Glomerular visceral epithelial cell (primary cell): ENCODE results near the gene EFCAB8.
A peak's percentile ranks its signal among the peaks of the same experiment; 100 is the strongest.
"Not testable (repeated sequence)": the region's sequence is repeated elsewhere in the genome, so short reads cannot be mapped to it uniquely, and the experiment has no call there.

Experiments
- DNase-seq: peaks from one replicate; pipeline ENCODE4 v3.0.0-alpha.2; 2016; ENCODE audit errors: extremely low spot score

EFCAB8 gene

GRCh38 chr20:32911355-32911754, 52.6 kb downstream of the EFCAB8 start:
- no peak for DNase-seq

GRCh38 chr20:32912688-32913087, 54.0 kb downstream of the EFCAB8 start:
- DNase-seq: no peak

GRCh38 chr20:32914031-32914430, 55.3 kb downstream of the EFCAB8 start:
- DNase-seq: no peak

DNA sequence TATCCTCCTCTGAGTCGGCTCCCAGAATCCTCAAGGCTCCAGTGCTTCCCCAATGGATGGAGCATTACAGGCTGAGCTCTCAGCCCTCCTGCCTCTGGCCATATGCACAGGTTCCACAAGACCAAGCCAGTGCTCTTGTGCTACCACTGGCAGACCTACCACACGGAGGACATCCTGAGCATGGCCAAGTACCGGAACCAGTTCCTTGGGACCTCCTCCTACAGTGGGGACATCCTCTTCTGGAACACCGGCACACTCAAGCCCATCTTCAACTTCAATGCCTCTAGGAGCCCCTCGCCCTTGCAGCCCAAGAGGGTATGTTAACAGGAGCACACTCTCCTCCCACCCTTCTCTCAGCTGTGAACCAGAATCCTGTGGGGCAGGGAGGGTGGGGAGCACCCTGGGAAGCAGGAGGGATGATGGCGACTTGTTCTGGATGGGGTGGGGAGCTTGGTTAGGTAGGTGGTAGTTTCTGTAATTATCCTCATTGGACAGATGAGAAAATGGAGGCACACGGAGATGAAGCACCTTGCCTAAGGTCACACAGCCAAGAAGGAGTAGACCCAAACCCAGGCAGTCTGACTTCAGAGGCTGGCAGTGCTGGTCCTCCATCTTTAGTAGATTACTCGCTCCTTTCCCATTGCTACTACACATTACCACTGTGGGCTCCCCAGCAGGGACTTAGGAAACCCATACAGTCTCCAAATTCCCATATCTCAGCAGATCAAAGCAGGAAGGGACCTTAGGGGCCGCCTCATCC, 58.6 kb downstream of the EFCAB8 start:
- DNase-seq: no peak

DNA sequence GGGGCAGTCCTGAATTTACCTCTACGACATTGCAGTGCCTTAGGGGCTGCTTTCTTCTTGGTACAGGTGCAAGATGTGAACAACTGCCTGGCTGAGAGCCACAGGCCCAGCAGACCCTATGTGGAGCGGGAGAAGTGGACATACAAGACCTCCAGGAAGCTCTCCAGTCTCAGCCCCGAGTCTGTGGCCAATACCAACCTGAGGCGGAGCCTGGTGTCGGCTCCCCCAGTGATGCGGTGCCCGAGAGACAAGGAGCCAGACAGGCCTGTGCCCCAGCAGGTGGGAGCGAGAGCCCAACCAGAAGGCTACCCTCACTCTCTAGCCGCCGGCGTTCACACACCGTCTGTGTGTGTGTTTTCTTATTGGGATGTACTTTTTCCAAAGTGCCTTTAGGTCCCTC, 59.6 kb downstream of the EFCAB8 start:
- DNase-seq: no peak

GRCh38 chr20:32918751-32919150, 60.0 kb downstream of the EFCAB8 start:
- DNase-seq: no peak

DNA sequence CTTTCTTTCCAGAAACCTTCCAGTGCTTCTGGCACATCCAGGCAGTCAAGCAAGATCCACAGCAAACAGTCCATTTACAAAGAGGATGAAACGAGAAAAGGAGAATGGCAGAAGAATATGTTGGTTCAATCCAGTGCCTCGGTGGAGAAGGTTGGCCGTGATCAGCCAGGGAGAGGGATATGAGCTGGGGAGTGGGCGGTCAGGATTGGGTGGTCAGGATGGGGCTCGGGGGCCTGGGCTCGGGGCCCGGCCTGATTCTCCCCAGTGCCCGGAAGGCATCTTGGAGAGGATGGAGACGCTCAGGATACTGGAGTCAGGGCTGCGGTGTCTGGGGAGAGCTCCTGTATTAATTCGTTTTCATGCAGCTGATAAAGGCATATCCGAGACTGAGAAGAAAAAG, 61.3 kb downstream of the EFCAB8 start:
- no peak for DNase-seq

- DNase-seq: no peak
Observed at GRCh38 chr20:32920530-32921298, 62.0 kb downstream of the EFCAB8 start.

GRCh38 chr20:32922466-32922865, 63.7 kb downstream of the EFCAB8 start:
- DNase-seq: no peak

DNA sequence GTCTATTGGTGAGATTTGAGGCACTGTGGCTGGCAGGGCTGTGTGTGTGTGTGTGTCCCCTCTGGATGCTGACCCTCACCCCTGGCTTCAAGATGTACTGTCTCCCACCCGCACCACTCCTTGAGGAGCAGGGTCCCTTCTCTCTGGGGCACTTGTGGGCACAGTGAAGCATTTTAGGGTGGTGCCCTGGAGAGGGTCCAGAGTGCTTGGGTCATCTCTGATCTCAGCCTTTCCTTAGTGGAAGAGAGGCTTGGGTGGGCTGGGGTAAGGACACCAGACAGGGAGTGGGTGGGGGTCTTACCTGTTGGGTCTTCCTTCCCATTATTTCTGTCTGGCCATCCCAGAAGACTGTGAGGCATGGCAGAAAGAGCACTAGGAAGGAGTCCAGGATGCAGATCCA, 66.1 kb downstream of the EFCAB8 start:
- DNase-seq: no peak

DNA sequence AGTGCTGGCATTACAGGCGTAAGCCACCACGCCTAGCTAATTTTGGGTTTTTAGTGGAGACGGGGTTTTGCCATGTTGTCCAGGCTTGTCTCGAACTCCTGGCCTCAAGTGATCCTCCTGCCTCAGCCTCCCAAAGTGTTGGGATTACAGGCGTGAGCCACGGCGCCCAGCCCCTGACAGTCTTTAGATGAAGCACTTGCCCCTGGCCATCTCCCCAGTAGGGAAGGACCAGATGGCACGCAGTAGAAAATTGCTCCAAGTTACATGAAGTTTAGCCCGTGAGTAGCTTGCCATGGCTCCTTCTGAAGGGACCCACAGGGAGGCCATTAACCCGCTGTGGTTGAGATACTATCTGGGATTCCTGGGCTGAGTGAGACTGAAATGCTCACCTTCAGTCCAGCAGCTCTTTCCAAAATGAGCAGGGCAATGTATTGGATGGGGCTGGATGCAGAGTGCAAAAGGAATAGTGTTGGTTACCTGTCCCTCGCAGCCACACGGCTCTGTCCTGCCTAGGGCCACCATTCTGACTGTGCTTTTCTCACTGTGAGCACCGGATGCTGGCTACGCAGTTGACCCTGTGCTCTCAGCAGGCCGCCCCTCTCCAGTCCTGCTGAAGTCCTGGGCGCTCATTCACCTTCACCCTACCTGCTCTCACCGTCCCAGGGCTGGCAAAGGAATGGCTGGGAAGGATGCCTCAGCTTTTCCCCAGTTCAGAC, 66.9 kb downstream of the EFCAB8 start:
- DNase-seq: no peak

- DNase-seq: no peak
Observed at GRCh38 chr20:32929162-32929561, 70.4 kb downstream of the EFCAB8 start.

DNA sequence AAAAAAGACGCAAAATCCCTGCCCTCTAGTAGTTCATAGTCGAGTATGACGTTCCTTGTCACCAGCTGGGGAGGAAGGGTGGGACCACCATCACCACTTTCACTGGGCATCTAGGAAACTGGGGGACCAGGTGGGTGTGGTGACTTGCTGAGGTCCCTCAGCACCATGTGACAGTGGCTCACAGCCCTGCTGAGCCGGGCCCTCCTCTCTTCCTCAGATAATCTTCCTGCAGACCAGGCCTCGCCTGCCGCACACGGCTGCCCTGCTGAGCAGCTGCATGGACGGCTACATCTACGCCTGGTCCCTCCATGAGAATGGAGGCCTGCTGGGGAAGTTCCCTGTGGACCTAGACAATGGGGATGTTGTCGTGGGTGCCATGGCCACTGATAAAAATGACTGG, 71.5 kb downstream of the EFCAB8 start:
- DNase-seq: no peak

DNA sequence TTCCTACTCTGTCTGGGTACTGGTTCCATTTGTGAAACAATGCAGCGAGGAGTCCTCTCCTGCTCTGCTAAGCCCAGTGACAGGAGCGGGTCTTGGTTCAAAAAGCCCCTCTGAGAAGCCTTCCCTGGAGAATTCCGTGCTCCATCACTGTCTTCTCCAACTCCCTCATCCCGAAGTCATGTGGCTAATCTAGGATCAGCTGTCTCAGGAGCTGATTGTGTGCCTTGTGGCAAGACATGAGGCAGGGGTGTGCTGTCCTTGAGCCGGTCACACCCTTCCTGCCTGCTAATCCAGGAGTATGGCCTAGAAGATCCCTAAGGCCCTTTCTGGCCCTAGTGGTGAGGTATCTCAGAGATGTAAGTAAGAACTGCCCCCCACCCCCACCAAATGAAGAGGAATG, 72.0 kb downstream of the EFCAB8 start:
- DNase-seq: no peak

- DNase-seq: no peak
Observed at GRCh38 chr20:32934580-32934979, 75.9 kb downstream of the EFCAB8 start.

DNA sequence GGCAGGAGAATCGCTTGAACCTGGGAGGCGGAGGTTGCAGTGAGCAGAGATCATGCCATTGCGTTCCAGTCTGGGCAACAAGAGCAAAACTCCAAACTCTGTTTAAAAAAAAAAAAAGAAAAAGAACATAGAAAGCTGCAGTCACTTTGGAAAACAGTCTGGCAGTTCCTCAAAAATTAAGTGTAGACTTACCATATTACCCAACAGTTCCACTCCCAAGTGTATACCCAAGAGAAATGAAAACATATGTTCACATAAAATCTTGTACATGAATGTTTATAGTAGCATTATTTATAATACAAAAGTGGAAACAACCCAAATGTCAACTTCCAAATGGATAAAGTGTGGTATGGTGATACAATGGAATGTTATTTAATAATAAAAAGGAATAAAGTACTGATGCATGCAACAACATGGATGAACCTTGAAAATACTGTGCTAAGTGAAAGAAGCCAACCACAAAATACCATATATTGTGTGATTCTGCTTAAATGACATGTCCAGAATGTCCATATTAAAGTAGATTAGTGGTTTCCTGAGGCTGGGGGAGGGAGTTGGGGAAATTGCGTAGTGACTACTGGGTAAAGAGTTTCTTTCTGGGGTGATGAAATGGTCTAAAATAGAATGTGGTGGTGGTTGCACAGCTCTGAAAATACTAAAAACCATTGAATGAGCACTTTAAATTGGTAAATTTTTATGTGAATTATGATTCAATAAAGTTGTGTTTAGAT, 82.6 kb downstream of the EFCAB8 start:
- DNase-seq: no peak

GRCh38 chr20:32943490-32944052, 84.8 kb downstream of the EFCAB8 start:
- DNase-seq: no peak

DNA sequence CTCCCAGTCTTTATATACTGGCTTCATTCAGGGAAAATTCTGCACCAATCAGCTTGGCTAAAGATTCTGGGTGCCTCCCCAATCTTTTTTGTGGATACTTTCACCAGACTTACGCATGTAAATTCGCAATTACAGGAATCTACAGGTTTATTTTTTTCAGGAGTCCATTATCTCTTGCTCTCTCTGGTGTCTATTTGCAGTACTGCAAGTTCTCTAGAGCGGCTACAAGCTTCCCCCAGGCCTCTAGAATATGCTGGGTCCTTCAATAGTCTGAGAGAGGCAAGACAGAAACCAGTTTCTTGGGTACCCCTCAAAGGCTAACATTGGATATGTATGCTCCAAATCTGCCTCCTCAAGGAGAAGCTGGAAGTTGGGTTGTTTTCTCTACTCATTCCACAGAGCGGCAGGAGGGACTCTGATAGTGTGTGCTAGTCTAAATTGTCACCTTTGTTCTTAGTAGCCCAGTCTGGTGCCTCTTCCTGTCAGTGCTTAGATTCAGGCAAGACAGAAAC, 87.0 kb downstream of the EFCAB8 start:
- DNase-seq: peak; percentile 10

DNA sequence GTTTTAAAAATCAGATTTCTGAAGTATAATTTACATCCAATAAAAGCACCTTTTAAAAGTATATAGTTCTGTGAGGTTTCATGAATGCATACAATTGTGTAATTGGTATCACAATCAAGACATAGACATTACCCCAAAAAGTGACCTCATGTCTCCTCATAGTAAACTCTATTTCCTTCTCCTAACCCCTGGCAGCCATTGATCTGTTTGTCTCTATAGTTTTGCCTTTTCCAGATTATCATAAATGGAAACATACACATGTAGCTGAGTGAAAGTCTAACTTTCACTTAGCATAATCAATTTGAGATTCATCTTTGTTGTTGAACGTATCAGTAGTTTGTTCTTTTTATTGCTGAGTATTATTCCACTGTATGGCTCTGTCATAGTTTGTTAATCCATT, 87.9 kb downstream of the EFCAB8 start:
- DNase-seq: no peak

GRCh38 chr20:32950539-32950938, 91.8 kb downstream of the EFCAB8 start:
- DNase-seq: not testable (repeated sequence)

DNA sequence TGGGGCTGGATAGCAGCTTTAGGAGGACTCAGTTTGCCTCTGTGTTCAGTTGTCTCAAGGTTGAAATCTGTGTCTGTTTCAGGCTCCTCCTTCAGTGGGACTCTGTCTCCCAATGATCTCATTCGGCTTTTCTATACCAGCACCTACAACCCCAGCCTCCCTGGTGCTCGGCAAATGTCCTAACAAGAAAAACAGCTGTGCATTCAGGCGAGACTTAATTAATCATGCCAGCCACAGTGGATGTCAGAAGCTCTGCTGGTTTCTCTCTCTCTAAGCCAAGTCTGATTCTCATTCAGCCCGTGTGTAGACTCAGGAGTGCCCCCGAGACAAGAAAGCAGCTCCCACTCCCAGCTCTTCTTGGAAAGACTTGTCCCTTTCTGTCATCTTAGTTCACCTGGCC, 98.7 kb downstream of the EFCAB8 start:
- DNase-seq: peak; percentile 15
